Common myeloid progenitor, CD34-positive (primary cell): ENCODE data around the gene ARL8A.

ENCODE experiments used
- CTCF ChIA-PET: fragments of 350-600 bp; sonication (Branson Sonifier 250); formaldehyde crosslinking; loops from one replicate; lab custom pipeline; 2021; ENCODE audit warnings: antibody characterized with exemption; lab: Charles Lee
- POLR2A ChIA-PET: fragments of 350-600 bp; sonication (Branson Sonifier 250); formaldehyde crosslinking; loops from one replicate; lab custom pipeline; 2021; ENCODE audit warnings: antibody characterized with exemption; lab: Charles Lee
- DNase-seq, 3 donors: peaks; one replicate each; pipeline versions ENCODE4 v3.0.0 to v3.0.0-alpha.2; 2013
- H3K27ac ChIP-seq, 2 experiments: 1 replicate in 1 of 2; 2 replicates in 1 of 2; pipeline ENCODE4 v1.7.0; 2013; ENCODE audit warnings: inconsistent platforms in 2 of 2, low read length in 2 of 2, mild to moderate bottlenecking in 2 of 2, low read depth in 1 of 2, moderate library complexity in 1 of 2; ENCODE audit not compliant: severe bottlenecking in 2 of 2, insufficient read depth in 1 of 2, poor library complexity in 1 of 2
- H3K27me3 ChIP-seq, 5 experiments: replicated peaks in 2 of 5; 1 replicate in 3 of 5; 2 replicates in 2 of 5; pipeline versions ENCODE4 v1.6.1 to v1.7.0; 2013; ENCODE audit warnings: low read length in 4 of 5, mild to moderate bottlenecking in 2 of 5, moderate library complexity in 2 of 5, inconsistent platforms in 1 of 5; ENCODE audit not compliant: insufficient read depth in 5 of 5, control insufficient read depth in 4 of 5
- H3K36me3 ChIP-seq, 4 experiments: 1 replicate in 2 of 4; 2 replicates in 2 of 4; pipeline versions ENCODE4 v1.6.1 to v1.7.0; 2013; ENCODE audit warnings: low read length in 3 of 4, control low read depth in 1 of 4, mild to moderate bottlenecking in 1 of 4; ENCODE audit not compliant: control insufficient read depth in 4 of 4, insufficient read depth in 4 of 4
- H3K4me1 ChIP-seq, 4 experiments: 1 replicate in 3 of 4; 2 replicates in 1 of 4; pipeline versions ENCODE4 v1.6.1 to v1.7.1; 2013; ENCODE audit warnings: low read length in 3 of 4, mild to moderate bottlenecking in 3 of 4, control low read depth in 1 of 4, inconsistent platforms in 1 of 4, moderate library complexity in 1 of 4; ENCODE audit not compliant: control insufficient read depth in 4 of 4, insufficient read depth in 4 of 4; ENCODE audit errors: control extremely low read depth in 1 of 4
- H3K4me3 ChIP-seq, 7 experiments: 1 replicate in 4 of 7; 2 replicates in 3 of 7; pipeline versions ENCODE4 v1.5.1 to v1.7.0; 2013; ENCODE audit warnings: mild to moderate bottlenecking in 7 of 7, low read length in 6 of 7, moderate library complexity in 6 of 7, inconsistent platforms in 2 of 7, low read depth in 2 of 7, control low read depth in 1 of 7; ENCODE audit not compliant: insufficient read depth in 4 of 7, control insufficient read depth in 1 of 7; ENCODE audit errors: extremely low read depth in 1 of 7
- H3K9me3 ChIP-seq, 5 experiments: 1 replicate in 4 of 5; 2 replicates in 1 of 5; pipeline versions ENCODE4 v1.6.1 to v1.7.1; 2013; ENCODE audit warnings: low read length in 4 of 5, mild to moderate bottlenecking in 2 of 5, inconsistent platforms in 1 of 5, low read depth in 1 of 5, moderate library complexity in 1 of 5; ENCODE audit not compliant: control insufficient read depth in 4 of 5, insufficient read depth in 2 of 5; ENCODE audit errors: control extremely low read depth in 1 of 5
- WGBS: methylation state at CpG from one replicate; pipeline ENCODE4 v1.1.5; 2013; ENCODE audit not compliant: insufficient coverage; 5-methylcytosine and 5-hydroxymethylcytosine counted together

ARL8A gene

DNA sequence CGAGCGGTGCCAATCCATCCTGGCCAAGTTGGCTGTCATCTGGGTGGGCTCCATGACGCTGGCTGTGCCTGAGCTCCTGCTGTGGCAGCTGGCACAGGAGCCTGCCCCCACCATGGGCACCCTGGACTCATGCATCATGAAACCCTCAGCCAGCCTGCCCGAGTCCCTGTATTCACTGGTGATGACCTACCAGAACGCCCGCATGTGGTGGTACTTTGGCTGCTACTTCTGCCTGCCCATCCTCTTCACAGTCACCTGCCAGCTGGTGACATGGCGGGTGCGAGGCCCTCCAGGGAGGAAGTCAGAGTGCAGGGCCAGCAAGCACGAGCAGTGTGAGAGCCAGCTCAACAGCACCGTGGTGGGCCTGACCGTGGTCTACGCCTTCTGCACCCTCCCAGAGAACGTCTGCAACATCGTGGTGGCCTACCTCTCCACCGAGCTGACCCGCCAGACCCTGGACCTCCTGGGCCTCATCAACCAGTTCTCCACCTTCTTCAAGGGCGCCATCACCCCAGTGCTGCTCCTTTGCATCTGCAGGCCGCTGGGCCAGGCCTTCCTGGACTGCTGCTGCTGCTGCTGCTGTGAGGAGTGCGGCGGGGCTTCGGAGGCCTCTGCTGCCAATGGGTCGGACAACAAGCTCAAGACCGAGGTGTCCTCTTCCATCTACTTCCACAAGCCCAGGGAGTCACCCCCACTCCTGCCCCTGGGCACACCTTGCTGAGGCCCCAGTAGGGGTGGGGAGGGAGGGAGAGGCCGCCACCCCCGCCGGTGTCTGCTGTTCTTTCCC is 16.5 kb downstream of the ARL8A start:
- H3K4me1 ChIP-seq = peaks cover 0 to 12% (median 7%) of the 10 kb centered on the region in 4 experiments
- CTCF ChIA-PET = interaction anchor here (1.6 to 3.1 kb wide), 2 partner anchors 8 to 9 kb away, joined by 6 to 12 read pairs; no protein-coding TSS in a partner anchor
- peaks cover 0 to 12% (median 10%) of the 10 kb centered on the region in 4 experiments for H3K36me3 ChIP-seq
- H3K4me3 ChIP-seq = no peak overlapping the region
- H3K27me3 ChIP-seq = no peaks in the 10 kb centered on the region
- POLR2A ChIA-PET = no interaction called here
- 95% methylated on average over 20 of the region's 26 CpGs for WGBS
- no peaks in the 10 kb centered on the region for H3K9me3 ChIP-seq
- DNase-seq = no peak
- H3K27ac ChIP-seq = no peak overlapping the region

GRCh38 chr1:202127061-202127460 is 17.5 kb downstream of the ARL8A start:
- ChIA-PET POLR2A (interaction anchor here (0.6 kb wide), 1 partner anchor 760 kb away, joined by 5 read pairs; no protein-coding TSS in a partner anchor), CTCF (interaction anchor here (1.6 to 3.1 kb wide), 2 partner anchors 8 to 9 kb away, joined by 6 to 12 read pairs; no protein-coding TSS in a partner anchor)
- Histone ChIP-seq H3K4me1 (peaks cover 0 to 12% (median 7%) of the 10 kb centered on the region in 4 experiments), H3K27me3 (peaks cover 0 to 2% (median 0%) of the 10 kb centered on the region in 5 experiments), H3K9me3 (no peaks in the 10 kb centered on the region), H3K36me3 (peaks cover 0 to 2% (median 1%) of the 10 kb centered on the region in 4 experiments), H3K4me3 (no peak overlapping the region), H3K27ac (no peak overlapping the region)
- WGBS = 89% methylated on average over 3 of the region's 6 CpGs
- DNase-seq = peak in 1 of 3 donors; percentile 17

GRCh38 chr1:202126426-202126825 is 18.1 kb downstream of the ARL8A start:
- CTCF ChIA-PET = interaction anchor here (0.6 to 3.1 kb wide), 3 partner anchors 10 to 528 kb away, joined by 3 to 12 read pairs (median 3); no protein-coding TSS in a partner anchor
- Histone ChIP-seq H3K27ac (no peak overlapping the region), H3K4me1 (peaks cover 0 to 12% (median 7%) of the 10 kb centered on the region in 4 experiments), H3K36me3 (no peaks in the 10 kb centered on the region), H3K27me3 (peaks cover 0 to 2% (median 0%) of the 10 kb centered on the region in 5 experiments), H3K9me3 (no peaks in the 10 kb centered on the region), H3K4me3 (peak overlapping the region in 5 of 7 experiments; percentile 5 to 48 (median 38))
- POLR2A ChIA-PET = interaction anchor here (0.6 kb wide), 1 partner anchor 30 kb away, joined by 4 read pairs; no protein-coding TSS in a partner anchor
- DNase-seq = peak in 2 of 3 donors; percentile 53 to 58
- WGBS = 0% methylated on average over 2 of the region's 9 CpGs

DNA sequence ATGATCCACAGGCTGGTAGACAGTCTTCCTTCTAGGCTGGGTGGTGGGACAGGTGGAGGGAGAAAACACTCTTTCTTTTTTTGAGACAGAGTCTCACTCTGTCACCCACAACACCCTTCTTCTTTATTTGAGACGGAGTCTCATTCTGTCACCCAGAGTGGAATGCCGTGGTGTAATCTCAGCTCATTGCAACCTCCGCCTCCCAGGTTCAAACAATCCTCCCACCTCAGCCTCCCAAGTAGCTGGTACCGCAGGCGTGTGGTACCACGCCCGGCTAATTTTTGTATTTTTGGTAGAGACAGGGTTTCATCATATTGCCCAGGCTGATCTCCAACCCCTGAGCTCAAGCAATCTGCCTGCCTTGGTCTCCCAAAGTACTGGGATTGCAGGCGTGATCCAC is 18.9 kb downstream of the ARL8A start:
- Histone ChIP-seq H3K27ac (no peak overlapping the region), H3K27me3 (peaks cover 0 to 2% (median 0%) of the 10 kb centered on the region in 5 experiments), H3K36me3 (no peaks in the 10 kb centered on the region), H3K9me3 (no peaks in the 10 kb centered on the region), H3K4me3 (no peak overlapping the region), H3K4me1 (peaks cover 0 to 12% (median 6%) of the 10 kb centered on the region in 4 experiments)
- ChIA-PET CTCF (interaction anchor here (0.8 to 3.1 kb wide), 3 partner anchors 10 to 35 kb away, joined by 3 to 12 read pairs (median 3); partner anchors contain the start of gene PTPN7), POLR2A (interaction anchor here (0.6 kb wide), 1 partner anchor 31 kb away, joined by 4 read pairs; no protein-coding TSS in a partner anchor)
- no peak for DNase-seq
- WGBS = 97% methylated on average over 8 of the region's 8 CpGs

- no peak for DNase-seq
Observed at GRCh38 chr1:202124142-202124541, 20.4 kb downstream of the ARL8A start.

DNA sequence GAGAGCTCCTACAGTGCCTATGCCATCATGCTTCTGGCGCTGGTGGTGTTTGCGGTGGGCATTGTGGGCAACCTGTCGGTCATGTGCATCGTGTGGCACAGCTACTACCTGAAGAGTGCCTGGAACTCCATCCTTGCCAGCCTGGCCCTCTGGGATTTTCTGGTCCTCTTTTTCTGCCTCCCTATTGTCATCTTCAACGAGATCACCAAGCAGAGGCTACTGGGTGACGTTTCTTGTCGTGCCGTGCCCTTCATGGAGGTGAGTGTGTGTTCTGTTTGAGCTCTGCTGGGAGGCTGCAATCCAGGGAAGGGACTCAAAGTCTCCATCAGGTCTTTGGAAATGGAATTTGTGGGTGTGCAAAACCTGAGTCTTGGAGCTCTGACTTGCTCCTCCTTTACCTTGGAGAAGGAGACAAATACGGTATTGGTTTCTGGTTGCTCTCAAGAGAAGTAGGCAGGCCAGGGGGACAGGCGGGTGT is 21.2 kb downstream of the ARL8A start:
- ChIA-PET CTCF (interaction anchor here (0.7 to 2.2 kb wide), 4 partner anchors 12 to 124 kb away, joined by 3 to 13 read pairs (median 4); no protein-coding TSS in a partner anchor), POLR2A (no interaction called here)
- 99% methylated on average over 7 of the region's 10 CpGs for WGBS

More at GRCh38 chr1:202124142-202124541, 20.4 kb downstream of the ARL8A start:
- Histone ChIP-seq H3K4me1 (peaks cover 0 to 8% (median 6%) of the 10 kb centered on the region in 4 experiments), H3K27me3 (peaks cover 0 to 2% (median 0%) of the 10 kb centered on the region in 5 experiments), H3K27ac (no peak overlapping the region), H3K4me3 (no peak overlapping the region), H3K36me3 (no peaks in the 10 kb centered on the region), H3K9me3 (no peaks in the 10 kb centered on the region)
- ChIA-PET CTCF (interaction anchor here (1.1 to 2.2 kb wide), 3 partner anchors 11 to 124 kb away, joined by 3 to 13 read pairs (median 3); no protein-coding TSS in a partner anchor), POLR2A (no interaction called here)
- WGBS = 89% methylated on average over 3 of the region's 7 CpGs

More for the DNA sequence above, 21.2 kb downstream of the ARL8A start:
- Histone ChIP-seq H3K9me3 (no peaks in the 10 kb centered on the region), H3K36me3 (no peaks in the 10 kb centered on the region), H3K4me3 (no peak overlapping the region), H3K27me3 (peaks cover 0 to 2% (median 0%) of the 10 kb centered on the region in 5 experiments), H3K4me1 (peaks cover 0 to 8% (median 6%) of the 10 kb centered on the region in 4 experiments), H3K27ac (no peak overlapping the region)
- no peak for DNase-seq
